ENCODE data around the gene PEPD.
"Not testable (repeated sequence)": the region's sequence is repeated elsewhere in the genome, so short reads cannot be mapped to it uniquely, and the experiment has no call there.

The PEPD gene

DNA sequence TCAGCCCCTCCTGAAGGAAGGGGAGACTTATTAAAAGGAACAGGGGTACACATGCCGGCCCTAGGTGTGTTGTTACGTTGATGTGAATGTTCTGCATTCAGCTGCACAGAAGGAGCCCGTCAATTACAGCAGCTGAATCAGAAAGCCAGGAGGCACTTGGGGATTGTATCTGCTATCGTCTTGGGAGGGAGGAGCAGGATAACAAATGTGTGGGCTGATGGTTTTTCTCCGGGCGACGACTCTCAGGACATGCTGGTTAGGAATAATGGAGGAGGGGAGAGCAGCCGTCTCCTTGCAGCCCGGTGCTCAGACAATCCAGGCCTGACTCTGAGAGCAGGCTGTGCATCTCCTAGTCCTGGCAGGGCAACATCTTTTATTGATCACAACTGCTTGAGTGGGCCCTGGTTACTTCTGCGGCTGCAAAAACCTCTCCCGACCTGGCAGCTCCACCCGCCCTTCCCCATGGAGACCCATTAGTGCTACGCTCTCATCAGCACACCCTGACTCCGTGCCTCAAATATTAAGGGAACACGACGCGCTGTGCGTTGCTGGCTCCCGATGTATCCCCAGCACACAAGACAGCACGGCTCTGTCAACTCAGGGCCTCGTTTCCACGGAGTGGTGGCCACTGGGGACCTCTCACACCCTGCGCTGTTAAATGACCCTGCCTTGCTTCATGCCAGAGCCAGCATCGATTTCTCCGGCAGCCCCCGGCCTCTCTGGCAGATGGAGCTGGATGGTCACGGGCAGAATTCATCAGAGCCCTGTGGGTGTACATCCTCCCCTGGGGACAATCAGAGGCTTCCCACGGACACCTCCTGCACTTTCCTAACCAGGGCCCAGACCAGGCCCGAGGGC, 25.3 kb downstream of the PEPD start:
- DNase-seq, result no peak

GRCh38 chr19:33493401-33494275, 28.0 kb downstream of the PEPD start:
- no peak for DNase-seq

DNA sequence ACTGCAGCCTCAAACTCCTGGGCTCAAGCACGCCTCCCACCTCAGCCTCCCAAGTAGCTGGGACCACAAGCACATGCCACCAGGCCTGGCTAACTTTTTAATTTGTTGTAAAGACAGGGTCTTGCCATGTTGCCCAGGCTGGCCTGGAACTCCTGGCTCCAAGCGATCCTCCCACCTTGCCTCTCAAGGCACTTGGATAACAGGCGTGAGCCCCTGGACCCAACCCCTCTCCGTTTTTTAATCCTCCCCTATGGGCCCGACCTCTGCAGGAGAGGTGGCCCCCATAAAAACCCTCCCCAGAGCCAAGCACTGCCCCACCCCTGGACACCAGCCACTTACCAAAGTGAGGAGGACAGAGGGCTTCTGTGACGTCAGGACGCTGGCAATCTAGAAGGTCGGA, 28.6 kb downstream of the PEPD start:
- DNase-seq, result no peak

- no peak for DNase-seq
Measured at GRCh38 chr19:33492090-33492489, 29.5 kb downstream of the PEPD start.

DNA sequence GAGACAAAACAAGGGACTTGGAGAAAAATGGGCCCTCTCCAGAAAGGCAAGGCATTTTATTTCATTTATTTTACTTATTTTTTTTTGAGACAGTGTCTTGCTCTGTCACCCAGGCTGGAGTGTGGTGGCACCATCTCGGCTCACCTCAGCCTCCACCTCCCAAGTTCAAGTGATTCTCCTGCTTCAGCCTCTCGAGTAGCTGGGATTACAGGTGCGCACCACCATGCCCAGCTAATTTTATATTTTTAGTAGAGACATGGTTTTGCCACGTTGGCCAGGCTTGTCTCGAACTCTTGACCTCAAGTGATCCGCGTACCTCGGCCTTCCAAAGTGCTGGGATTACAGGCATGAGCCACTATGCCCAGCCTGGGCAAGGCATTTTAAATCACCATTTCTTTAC, 31.0 kb downstream of the PEPD start:
- not testable (repeated sequence) for DNase-seq

DNA sequence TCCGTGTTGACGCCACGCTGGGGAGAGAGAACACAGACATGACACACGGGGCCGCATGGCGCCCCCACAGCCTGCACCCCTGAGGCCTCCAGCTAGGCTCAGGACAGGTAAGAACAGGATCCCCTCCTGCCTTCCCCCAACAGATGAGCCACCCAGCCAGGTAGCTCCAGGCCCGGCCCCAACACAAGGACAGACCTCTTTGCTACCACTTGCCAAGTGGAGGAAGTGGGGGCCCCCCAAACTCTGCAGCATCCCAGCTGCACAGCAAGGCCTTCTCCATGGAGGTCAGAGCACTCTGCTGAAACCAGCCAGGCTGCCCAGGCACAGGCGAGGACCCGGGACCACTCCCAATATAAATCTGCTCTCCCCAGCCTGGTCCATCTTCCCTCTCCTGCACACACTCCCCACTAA, 31.5 kb downstream of the PEPD start:
- no peak for DNase-seq

GRCh38 chr19:33488826-33489225, 32.8 kb downstream of the PEPD start:
- DNase-seq, result no peak

DNA sequence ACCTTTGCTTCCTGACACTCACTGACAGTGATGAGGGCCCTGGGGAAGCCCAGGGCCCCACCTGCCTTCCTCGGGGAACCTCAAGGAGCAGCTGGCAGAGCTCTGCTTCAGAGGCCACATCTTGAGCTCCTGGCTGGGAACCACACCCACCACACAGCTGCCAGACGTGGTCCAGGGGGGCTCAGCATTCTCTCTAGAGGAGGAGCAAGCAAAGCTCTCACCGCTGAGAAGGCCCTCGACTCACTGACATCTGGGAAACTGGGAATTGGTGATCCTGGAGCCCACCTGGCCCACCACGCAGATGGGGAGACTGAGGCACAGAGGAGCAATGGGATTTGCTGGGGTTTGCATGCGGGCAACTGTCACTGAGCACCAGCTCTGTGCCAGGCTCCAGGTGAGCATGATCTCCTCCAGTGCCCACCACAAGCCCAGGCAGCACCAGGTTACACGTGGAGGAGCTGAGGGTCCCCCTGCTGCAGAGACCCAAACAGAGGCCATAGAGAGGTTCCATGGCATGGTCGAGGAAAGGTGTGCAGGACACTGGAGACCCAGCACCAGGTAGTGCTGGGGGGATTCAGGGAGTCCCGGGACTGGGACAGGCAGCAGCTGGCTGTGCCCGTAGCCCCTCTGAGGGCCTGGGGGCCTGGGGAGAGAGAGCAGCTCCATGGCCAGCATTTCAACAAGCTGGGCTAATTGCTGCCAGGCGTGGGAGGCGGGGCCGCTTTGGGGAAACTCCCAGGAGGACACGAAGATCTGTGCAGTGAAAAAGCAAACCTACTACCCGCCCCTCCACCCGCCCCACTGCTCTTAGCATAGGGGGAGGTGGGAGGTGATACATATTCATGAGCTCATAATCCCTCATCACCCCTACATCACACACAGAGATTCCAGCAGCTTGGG, 33.4 kb downstream of the PEPD start:
- DNase-seq, result no peak

DNA sequence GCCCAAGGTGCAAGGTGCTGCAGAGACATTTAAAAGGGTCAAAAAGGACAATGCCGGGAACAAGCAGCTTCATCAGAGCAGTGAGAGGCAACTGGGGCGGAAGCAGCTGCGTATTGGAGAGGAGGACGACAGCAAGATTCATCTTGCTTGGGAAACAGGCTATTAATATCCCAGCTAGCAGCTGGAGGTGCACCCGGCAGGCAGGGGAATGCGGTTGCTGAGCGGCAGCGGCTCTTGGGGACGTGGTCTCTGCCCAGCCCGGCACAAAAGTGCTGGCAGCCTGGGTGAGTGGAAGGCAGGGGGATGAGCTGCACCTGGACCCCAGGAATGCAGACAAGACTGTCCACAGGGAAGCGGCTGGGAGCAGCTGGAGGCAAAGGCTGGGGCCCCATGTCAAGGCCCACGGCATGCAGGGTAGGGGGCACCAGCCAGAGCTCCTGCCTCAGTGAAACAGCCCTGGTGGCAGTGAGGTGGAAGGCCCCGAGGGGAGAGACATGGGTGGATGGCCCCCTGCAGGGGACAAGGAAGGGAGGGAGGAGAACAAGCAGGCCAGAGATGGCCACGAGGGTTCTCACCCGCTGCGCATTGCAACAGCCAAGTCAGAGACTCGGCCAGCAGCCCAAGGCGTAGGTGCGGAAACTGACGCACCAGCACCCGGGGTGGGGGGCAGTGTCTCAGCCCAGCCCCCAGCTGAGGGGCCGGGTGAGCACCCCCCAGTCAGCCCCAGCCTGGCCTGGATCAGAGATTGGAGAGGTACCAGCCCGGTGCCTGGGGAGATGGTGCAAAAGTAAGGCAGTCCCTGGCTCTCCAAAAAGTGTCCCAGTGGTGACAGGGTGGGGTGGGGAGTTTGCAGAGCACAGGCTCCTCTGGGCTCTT, 34.4 kb downstream of the PEPD start:
- no peak for DNase-seq

DNA sequence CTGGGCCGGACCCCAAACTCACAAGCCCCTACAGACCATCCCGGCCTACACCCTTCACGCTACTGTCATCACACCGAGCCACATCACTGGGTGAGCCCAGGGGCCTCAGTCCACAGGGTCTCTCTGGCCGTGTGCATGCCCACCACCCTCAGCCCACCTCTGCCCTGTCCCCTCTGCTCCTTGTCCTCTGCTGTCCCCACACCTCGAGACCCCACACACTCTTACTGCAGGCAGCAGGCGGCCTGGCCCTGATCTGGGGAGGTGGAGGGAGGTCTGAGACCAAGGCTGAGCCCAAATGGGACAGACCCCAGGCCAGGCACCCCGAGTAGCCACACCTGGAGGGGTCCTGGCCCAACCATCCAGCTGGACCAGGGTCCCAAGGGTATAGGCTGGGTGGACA, 35.2 kb downstream of the PEPD start:
- no peak for DNase-seq

DNA sequence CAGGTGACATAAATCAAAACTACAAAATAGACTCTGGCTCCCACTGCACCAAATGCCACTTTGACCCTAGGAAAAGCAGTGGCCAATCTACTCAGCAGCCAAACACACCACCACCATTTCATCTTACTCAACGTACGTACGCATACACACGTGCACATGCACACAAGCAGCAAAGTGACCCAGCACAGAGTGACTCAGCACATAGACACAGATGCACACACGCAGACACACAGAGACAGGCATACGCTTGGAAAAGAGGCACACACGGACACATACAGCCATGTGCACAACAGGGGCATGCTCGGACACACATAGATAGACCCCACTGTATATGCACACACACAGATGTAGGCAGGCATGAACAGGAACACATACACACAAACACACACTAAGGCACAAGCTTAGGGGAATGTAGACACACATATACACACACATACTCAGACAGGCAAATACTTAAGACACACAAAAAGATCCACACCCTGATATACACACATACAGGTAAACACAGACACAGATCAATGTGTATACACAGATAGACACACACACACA, 37.3 kb downstream of the PEPD start:
- DNase-seq, result no peak

- DNase-seq, result no peak
Measured at GRCh38 chr19:33482476-33482875, 39.1 kb downstream of the PEPD start.

DNA sequence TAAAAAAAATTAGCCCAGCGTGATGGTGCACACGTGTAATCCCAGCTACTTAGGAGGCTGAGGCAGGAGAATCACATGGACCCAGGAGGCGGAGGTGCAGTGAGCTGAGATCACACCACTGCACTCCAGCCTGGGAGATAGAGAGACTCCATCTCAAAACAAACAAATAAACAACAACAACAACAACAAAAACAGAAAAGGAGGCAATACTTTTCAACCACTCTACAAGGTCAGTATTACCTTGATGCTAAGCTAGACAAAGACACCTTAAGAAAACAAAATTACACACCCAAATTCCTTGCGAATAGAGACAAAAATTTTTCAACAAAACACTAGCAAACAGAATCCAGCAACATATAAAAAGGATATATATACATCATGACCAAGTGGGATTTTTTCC, 39.7 kb downstream of the PEPD start:
- no peak for DNase-seq

GRCh38 chr19:33479570-33479969, 42.0 kb downstream of the PEPD start:
- DNase-seq, result not testable (repeated sequence)

DNA sequence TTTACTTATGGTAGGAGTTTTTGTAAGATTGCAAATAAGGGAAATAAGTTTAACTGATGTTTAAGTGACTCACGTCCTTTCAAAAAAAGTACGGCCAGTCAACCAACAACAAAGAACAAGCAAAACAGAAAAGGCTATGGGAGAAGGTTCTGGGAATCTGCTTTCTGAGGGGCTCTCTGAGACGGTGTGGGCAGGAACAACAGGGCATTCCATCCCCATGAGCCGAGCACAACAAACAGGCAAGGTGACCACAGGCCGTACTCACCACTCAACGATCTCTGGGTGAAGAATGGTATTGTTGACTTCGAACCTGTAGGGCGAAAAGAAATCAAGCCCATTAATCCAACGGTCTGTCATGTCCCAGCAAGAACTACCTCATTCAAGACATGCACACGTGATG, 43.8 kb downstream of the PEPD start:
- no peak for DNase-seq

DNA sequence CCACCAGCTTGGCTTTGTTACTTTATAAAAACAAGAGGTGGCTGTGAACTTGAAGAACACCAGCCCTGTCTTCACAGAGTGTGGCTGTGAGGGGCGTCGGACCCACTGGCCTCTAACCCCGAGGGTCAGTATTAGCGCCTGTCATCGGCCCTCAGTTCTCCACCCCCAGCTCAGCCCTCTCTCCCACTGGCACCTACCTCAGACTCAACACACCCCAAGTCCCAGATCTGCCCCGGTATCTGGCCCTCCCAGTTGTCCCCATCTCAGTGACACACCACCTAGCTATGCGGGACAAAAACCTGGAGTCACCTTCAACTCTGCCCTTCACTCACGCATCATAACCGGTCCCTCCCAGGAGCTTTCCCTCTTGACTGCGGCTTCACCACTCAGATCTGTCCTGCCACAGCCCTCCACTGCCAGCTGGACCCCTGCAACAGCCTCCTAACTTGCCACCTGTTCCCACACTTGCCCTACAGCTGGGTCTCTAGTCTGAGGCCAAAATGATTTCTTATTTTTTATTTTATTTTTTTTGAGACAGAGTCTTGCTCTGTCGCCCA, 45.4 kb downstream of the PEPD start:
- no peak for DNase-seq

- DNase-seq, result no peak
Measured at GRCh38 chr19:33473653-33474305, 47.8 kb downstream of the PEPD start.

- no peak for DNase-seq
Measured at GRCh38 chr19:33472691-33473652, 48.6 kb downstream of the PEPD start.

DNA sequence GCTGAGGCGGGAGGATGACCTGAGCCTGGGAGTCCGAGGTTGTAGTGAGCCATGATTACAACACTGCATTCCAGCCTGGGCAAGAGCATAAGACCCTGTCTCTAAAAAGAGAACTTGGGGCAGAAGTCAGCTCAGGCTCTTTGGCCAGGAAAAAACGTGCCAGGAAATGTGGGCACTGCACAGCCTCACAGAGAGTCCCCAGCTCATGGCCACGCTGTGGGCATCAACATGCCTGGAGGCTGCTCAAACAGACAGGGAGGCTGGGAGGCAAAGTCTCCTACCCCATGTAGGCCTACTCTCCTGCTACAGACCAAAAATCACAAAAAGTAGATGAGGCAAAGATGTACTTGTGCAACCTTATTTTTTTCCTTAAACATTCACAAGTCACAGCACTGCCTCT, 49.4 kb downstream of the PEPD start:
- DNase-seq, result no peak
